Left forelimb (tissue), 1 donor: ENCODE results near the gene NAA16.
A peak's percentile ranks its signal among the peaks of the same experiment; 100 is the strongest.
"Not testable (repeated sequence)": the region's sequence is repeated elsewhere in the genome, so short reads cannot be mapped to it uniquely, and the experiment has no call there.

Experiments
- DNase-seq: peaks from one replicate; pipeline ENCODE4 v3.0.0-alpha.2; 2018; ENCODE audit warnings: low spot score

NAA16 gene

GRCh38 chr13:41310963-41311405, at the start of gene NAA16:
TSS of gene NAA16 (plus strand) at chr13:41311267. CDS start at chr13:41311529, 262 bp downstream.
- DNase-seq = peak; percentile 96

- DNase-seq = peak; percentile 92
Measured at GRCh38 chr13:41263261-41263971, 47.7 kb upstream of the NAA16 start, which contains the start of gene MTRF1. TSS of gene MTRF1 (minus strand) at chr13:41263576. CDS start at chr13:41260907, 2,669 bp downstream.

- no peak for DNase-seq
Measured at GRCh38 chr13:41267106-41267505, 44.0 kb upstream of the NAA16 start.

GRCh38 chr13:41268764-41269163, 42.3 kb upstream of the NAA16 start:
- DNase-seq = no peak

- no peak for DNase-seq
Measured at GRCh38 chr13:41271456-41272285, 39.4 kb upstream of the NAA16 start.

GRCh38 chr13:41273831-41274441, 37.1 kb upstream of the NAA16 start:
- DNase-seq = no peak

- DNase-seq = no peak
Measured at GRCh38 chr13:41274881-41275280, 36.2 kb upstream of the NAA16 start.

GRCh38 chr13:41276824-41277223, 34.2 kb upstream of the NAA16 start:
- DNase-seq = no peak

- not testable (repeated sequence) for DNase-seq
Measured at GRCh38 chr13:41279156-41279555, 31.9 kb upstream of the NAA16 start.

GRCh38 chr13:41282129-41282571, 28.9 kb upstream of the NAA16 start:
- no peak for DNase-seq

- no peak for DNase-seq
Measured at GRCh38 chr13:41284512-41285288, 26.4 kb upstream of the NAA16 start.

- DNase-seq = no peak
Measured at GRCh38 chr13:41286370-41286769, 24.7 kb upstream of the NAA16 start.

GRCh38 chr13:41289463-41289881, 21.6 kb upstream of the NAA16 start:
- DNase-seq = no peak

GRCh38 chr13:41291246-41291645, 19.8 kb upstream of the NAA16 start:
- DNase-seq = no peak

- DNase-seq = no peak
Measured at GRCh38 chr13:41293272-41293671, 17.8 kb upstream of the NAA16 start.

- DNase-seq = no peak
Measured at GRCh38 chr13:41294914-41295313, 16.2 kb upstream of the NAA16 start.

- no peak for DNase-seq
Measured at GRCh38 chr13:41295973-41296372, 15.1 kb upstream of the NAA16 start.

GRCh38 chr13:41296879-41297646, 14.0 kb upstream of the NAA16 start:
- no peak for DNase-seq

- DNase-seq = no peak
Measured at GRCh38 chr13:41299316-41300094, 11.6 kb upstream of the NAA16 start.

- DNase-seq = no peak
Measured at GRCh38 chr13:41302743-41303142, 8.3 kb upstream of the NAA16 start.
